ENCODE results near the gene PPIA. TPM values are rescaled to one million over a fixed set of nuclear protein-coding genes. Genes with fewer than 3 reads are reported as not detected.
"Not testable (repeated sequence)": the region's sequence is repeated elsewhere in the genome, so short reads cannot be mapped to it uniquely, and the experiment has no call there.

The PPIA gene
- total RNA-seq, 2 donors from 2014 or later = 957 to 1,544 TPM

DNA sequence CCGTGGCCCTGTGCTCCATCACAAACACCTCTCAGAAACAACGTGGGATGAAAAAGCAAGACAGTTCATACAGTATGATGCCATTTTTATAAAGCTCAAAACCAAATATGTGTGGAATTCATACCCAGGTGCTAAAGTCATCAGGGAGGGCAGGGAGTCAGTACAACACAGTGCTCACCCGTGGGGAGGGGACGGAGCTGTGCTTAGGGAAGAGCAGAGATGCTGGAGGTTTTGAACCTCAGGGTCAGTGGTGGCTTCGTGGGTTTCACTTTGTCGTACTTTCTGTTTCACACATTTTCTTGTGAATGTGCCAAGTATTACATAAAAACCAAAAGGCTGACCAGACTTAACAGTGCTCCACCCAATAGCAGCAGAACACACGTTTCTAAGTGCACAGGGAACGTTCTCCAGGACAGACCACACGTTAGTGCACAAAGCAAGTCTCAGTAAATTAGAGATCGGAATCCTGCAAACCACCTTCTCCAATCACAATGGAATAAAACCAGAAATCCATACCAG lies 26.6 kb upstream of the PPIA start:
- TF ChIP-seq POLR2AphosphoS5 (IDR thresholded peaks at IDR 0.05) (peak; percentile 11), POLR2A (IDR thresholded peaks at IDR 0.05) (no peak)
- TF ChIP-seq, protein P1, sequence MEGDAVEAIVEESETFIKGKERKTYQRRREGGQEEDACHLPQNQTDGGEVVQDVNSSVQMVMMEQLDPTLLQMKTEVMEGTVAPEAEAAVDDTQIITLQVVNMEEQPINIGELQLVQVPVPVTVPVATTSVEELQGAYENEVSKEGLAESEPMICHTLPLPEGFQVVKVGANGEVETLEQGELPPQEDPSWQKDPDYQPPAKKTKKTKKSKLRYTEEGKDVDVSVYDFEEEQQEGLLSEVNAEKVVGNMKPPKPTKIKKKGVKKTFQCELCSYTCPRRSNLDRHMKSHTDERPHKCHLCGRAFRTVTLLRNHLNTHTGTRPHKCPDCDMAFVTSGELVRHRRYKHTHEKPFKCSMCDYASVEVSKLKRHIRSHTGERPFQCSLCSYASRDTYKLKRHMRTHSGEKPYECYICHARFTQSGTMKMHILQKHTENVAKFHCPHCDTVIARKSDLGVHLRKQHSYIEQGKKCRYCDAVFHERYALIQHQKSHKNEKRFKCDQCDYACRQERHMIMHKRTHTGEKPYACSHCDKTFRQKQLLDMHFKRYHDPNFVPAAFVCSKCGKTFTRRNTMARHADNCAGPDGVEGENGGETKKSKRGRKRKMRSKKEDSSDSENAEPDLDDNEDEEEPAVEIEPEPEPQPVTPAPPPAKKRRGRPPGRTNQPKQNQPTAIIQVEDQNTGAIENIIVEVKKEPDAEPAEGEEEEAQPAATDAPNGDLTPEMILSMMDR (IDR thresholded peaks at IDR 0.05) = no peak
- Histone ChIP-seq H3K4me1 (replicated peaks) (peaks cover 27% of the 10 kb centered on the region), H3K9me3 (no peaks in the 10 kb centered on the region), H3K4me3 (no peak overlapping the region), H3K27me3 (replicated peaks; ENCODE audit: insufficient read depth) (no peaks in the 10 kb centered on the region), H3K36me3 (peaks cover 8 to 10% of the 10 kb centered on the region in 2 donors), H3K27ac (peak overlapping the region in 1 of 2 donors; percentile 59)
- intact Hi-C loops (cut with DNase I) = loop anchor here (5.0 kb wide), 1 partner anchor 77 kb away; the partner anchor contains the start of gene H2AZ2
- no peak for DNase-seq (ENCODE audit: low spot score)
- WGBS = 22% methylated on average over 10 of the region's 10 CpGs

DNA sequence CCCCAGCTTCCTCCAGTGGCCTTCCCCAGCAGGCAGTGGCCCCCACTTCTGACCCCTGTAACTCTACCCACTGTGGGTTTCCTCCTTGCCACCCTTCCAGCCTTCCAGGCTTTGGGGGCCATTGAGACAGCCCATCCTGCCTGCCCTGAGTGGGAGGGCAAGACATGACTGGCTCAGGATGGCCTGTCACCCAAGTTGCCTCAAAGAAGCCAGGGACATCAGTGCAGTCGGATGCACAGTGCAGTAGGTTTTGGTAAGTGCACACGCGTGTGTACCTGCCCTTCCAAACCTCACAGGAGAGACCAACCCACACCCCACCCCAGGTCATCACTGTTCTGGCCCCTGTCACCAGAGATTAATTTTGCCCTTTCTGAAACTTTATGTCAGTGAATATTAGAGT lies 25.1 kb upstream of the PPIA start:
- H3K27me3 ChIP-seq (replicated peaks; ENCODE audit: insufficient read depth) = no peaks in the 10 kb centered on the region
- no peak overlapping the region for H3K4me3 ChIP-seq
- intact Hi-C loops (cut with DNase I) = no loop called here
- no peak for DNase-seq (ENCODE audit: low spot score)
- no peak overlapping the region for H3K27ac ChIP-seq
- WGBS = 74% methylated on average over 3 of the region's 3 CpGs
- TF ChIP-seq POLR2A (IDR thresholded peaks at IDR 0.05) = no peak
- peaks cover 27% of the 10 kb centered on the region for H3K4me1 ChIP-seq (replicated peaks)
- H3K9me3 ChIP-seq = no peaks in the 10 kb centered on the region
- peaks cover 0 to 4% of the 10 kb centered on the region in 2 donors for H3K36me3 ChIP-seq

DNA sequence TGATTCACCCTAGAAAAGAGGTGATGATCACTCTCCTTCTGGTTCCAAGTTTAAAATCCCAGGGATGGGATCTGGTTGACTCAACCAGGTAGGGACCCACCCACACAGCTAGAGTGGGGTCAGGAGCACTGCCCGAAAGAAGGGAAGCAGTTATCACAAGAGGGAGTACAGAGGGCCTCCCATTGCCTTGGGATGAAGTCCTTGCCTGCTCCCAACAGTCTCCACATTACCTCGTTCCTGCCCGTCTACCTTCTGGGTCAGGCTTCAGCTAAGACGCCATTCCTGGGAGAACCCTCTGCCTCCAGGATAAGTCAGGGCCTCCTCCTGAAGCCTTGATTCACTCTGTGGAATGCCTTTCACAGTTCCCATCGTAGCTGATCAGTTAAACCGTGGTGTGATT lies 24.0 kb upstream of the PPIA start:
- H3K27ac ChIP-seq = no peak overlapping the region
- TF ChIP-seq POLR2AphosphoS5 (IDR thresholded peaks at IDR 0.05) (no peak), POLR2A (IDR thresholded peaks at IDR 0.05) (no peak)
- TF ChIP-seq, protein P1 (IDR thresholded peaks at IDR 0.05) = no peak
- no peaks in the 10 kb centered on the region for H3K27me3 ChIP-seq (replicated peaks; ENCODE audit: insufficient read depth)
- no peak for DNase-seq (ENCODE audit: low spot score)
- H3K36me3 ChIP-seq = no peaks in the 10 kb centered on the region
- H3K4me1 ChIP-seq (replicated peaks) = peaks cover 27% of the 10 kb centered on the region
- no peak overlapping the region for H3K4me3 ChIP-seq
- intact Hi-C loops (cut with DNase I) = no loop called here
- no peaks in the 10 kb centered on the region for H3K9me3 ChIP-seq
- 62% methylated on average over 6 of the region's 6 CpGs for WGBS

DNA sequence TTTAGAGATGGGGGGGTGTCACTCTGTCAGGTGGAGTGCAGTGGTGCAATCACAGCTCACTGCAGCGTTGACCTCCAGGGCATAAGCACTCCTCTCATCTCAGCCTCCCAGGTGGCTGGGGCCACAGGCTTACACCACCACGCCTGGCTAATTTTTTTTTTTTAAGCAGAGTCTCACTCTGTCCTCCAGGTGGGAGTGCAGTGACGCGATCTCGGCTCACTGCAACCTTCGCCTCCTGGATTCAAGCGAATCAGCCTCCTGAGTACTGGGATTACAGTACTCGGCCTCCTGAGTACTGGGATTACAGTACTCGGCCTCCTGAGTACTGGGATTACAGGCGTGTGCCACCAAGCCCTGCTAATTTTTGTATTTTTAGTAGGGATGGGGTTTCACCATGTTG lies 23.6 kb upstream of the PPIA start:
- Histone ChIP-seq H3K36me3 (no peaks in the 10 kb centered on the region), H3K9me3 (no peaks in the 10 kb centered on the region), H3K27me3 (replicated peaks; ENCODE audit: insufficient read depth) (no peaks in the 10 kb centered on the region), H3K27ac (no peak overlapping the region), H3K4me1 (replicated peaks) (peaks cover 23% of the 10 kb centered on the region), H3K4me3 (no peak overlapping the region)
- WGBS = 85% methylated on average over 10 of the region's 10 CpGs
- TF ChIP-seq POLR2AphosphoS5 (IDR thresholded peaks at IDR 0.05) (no peak), POLR2A (IDR thresholded peaks at IDR 0.05) (no peak)
- TF ChIP-seq, protein P1 (IDR thresholded peaks at IDR 0.05) = no peak
- DNase-seq (ENCODE audit: low spot score) = no peak
- intact Hi-C loops (cut with DNase I) = no loop called here

DNA sequence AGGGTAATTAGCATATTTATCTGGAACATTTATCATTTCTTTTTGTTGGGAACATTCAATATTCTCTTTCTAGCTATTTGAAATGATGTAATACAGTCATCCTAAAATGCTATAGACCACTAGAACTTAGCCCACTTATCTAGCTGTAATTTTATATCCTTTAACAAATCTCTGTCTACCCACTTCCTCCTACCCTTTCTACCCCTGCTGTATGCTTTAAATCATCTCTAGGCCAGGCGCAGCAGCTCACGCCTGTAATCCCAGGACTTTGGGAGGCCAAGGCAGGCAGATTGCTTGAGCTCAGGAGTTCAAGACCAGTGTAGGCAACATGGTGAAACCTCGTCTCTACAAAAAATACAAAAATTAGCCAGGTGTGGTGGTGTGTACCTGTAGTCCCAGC lies 22.0 kb upstream of the PPIA start:
- H3K9me3 ChIP-seq; H3K36me3 ChIP-seq; H3K4me1 ChIP-seq (replicated peaks); intact Hi-C loops (cut with DNase I); DNase-seq (ENCODE audit: low spot score); H3K4me3 ChIP-seq; H3K27ac ChIP-seq; H3K27me3 ChIP-seq (replicated peaks; ENCODE audit: insufficient read depth): not testable (repeated sequence)
- WGBS = 64% methylated on average over 3 of the region's 3 CpGs

DNA sequence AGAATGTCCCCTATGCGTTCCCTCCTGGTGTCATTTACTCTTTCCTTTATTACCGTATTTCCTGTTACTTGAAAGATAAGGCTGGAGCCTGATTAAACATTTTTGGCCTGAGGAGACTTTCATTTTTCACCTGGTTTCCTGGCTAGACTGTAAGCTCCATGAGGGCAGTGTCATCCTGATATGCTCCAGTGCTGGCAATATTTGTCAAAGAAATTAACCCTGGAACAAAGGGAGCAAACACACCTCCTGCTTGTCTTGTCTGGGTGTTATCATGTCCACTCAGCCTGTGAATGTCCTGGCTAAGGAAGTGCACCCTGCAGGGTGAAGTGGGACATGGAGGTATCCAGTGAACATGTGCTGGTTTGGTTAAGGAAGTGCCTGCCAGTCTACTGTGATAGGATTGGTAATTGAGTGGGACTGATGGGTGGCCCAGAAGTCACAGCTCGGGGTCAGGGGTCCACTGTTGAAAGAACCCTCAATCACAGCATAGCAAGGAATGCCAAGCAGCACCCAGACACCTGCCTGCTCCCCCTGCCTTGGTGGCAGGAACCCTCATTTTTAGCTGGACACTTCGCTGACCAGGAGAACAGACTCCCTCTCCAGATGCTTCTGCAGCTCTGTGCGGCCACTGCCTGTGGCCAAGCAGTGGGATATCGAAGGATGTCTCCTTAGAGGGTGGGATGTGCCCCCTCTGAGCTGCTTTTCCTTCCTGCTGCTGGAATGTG lies 20.9 kb upstream of the PPIA start:
- Histone ChIP-seq H3K9me3 (no peaks in the 10 kb centered on the region), H3K4me3 (no peak overlapping the region), H3K4me1 (replicated peaks) (no peaks in the 10 kb centered on the region), H3K27ac (no peak overlapping the region), H3K27me3 (replicated peaks; ENCODE audit: insufficient read depth) (no peaks in the 10 kb centered on the region), H3K36me3 (no peaks in the 10 kb centered on the region)
- intact Hi-C loops (cut with DNase I) = no loop called here
- DNase-seq (ENCODE audit: low spot score) = no peak
- TF ChIP-seq POLR2AphosphoS5 (IDR thresholded peaks at IDR 0.05) (no peak), POLR2A (IDR thresholded peaks at IDR 0.05) (no peak)
- TF ChIP-seq, protein P1 (IDR thresholded peaks at IDR 0.05) = no peak
- 93% methylated on average over 6 of the region's 6 CpGs for WGBS

All from prostate gland (tissue), 2 donors.